IPS-18a (cell line): ENCODE measurements around the gene PPP2R5E.

Experiments used
- H3K27ac ChIP-seq: one replicate; pipeline ENCODE4 v1.5.1; 2013; ENCODE audit warnings: low read length
- H3K27me3 ChIP-seq: one replicate; pipeline ENCODE4 v1.6.1; 2013; ENCODE audit warnings: mild to moderate bottlenecking, low read length; ENCODE audit not compliant: control insufficient read depth, insufficient read depth
- H3K36me3 ChIP-seq: one replicate; pipeline ENCODE4 v1.6.1; 2013; ENCODE audit warnings: low read depth, low read length; ENCODE audit not compliant: control insufficient read depth
- H3K4me1 ChIP-seq: one replicate; pipeline ENCODE4 v1.6.1; 2013; ENCODE audit warnings: low read depth, low read length; ENCODE audit not compliant: control insufficient read depth
- H3K4me3 ChIP-seq: one replicate; pipeline ENCODE4 v1.5.1; 2013; ENCODE audit warnings: low read length
- H3K9ac ChIP-seq: one replicate; pipeline ENCODE4 v1.6.1; 2013; ENCODE audit warnings: mild to moderate bottlenecking, low read length, moderate library complexity
- H3K9me3 ChIP-seq: one replicate; pipeline ENCODE4 v1.6.1; 2013; ENCODE audit warnings: low read depth, low read length; ENCODE audit not compliant: control insufficient read depth

PPP2R5E gene

DNA sequence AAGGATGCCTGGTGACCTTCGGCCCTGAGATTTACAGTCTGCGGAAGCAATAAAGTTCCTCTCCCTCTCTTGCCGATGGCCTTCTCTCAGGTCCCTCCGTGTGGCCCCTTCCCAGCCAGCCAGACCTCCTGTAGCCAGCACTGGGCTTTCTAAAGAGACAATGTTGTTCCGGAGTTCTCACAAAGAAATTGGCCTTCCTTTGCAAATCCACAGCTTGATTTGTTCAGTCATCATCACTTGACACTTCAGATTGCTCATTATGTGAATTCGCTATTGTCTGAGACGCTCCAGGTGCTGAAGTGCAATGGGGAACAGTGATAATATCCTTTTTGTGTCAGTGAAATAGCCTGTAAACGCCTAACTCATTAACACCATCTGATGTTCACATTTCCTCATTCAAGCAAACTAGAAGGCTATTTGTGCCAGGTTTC, 180.8 kb downstream of the PPP2R5E start:
- no peaks in the 10 kb centered on the region for H3K27me3 ChIP-seq
- H3K4me1 ChIP-seq, result no peaks in the 10 kb centered on the region
- no peaks in the 10 kb centered on the region for H3K36me3 ChIP-seq
- H3K27ac ChIP-seq, result no peak overlapping the region
- H3K9me3 ChIP-seq, result no peaks in the 10 kb centered on the region
- H3K9ac ChIP-seq, result no peak overlapping the region
- H3K4me3 ChIP-seq, result no peak overlapping the region

DNA sequence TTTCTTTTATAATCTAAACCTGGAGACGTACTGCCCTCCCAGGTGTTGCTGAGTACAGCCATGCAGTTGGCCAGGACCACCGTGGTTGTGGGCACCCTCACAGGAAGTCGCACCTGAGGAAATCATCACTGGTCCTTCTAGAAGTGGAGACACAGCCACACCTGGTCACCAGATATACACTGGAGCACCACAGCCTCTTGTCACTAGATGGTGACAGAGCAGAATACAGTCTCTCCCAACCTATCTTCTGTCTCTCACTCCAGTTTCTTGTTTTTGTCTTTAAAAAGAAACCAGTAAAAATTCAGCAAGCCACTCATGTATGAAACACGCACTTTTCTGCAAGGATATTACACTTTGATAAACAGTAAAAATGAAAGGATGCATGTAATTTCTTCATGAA, 181.4 kb downstream of the PPP2R5E start:
- no peaks in the 10 kb centered on the region for H3K9me3 ChIP-seq
- H3K36me3 ChIP-seq, result no peaks in the 10 kb centered on the region
- H3K27me3 ChIP-seq, result no peaks in the 10 kb centered on the region
- no peaks in the 10 kb centered on the region for H3K4me1 ChIP-seq
- no peak overlapping the region for H3K27ac ChIP-seq
- H3K9ac ChIP-seq, result no peak overlapping the region
- H3K4me3 ChIP-seq, result no peak overlapping the region

DNA sequence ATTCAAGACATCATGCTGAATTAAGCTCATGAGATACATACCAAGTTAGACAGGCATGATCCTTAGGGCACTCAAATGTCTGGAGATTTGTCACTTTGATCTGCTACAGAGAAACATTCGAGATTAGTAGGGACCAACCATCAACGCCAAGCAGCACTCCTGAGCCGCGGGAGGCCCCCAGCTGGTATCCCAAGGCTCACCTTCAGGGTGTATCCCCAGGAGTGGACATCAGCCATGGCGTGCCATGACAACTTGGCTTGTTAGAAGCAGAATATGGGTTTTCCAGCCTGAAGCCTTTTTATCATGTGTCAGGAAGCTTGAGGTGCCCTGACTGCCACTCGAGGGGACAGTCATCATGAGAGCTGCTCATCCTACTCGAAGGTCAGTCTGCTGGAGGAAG, 185.3 kb downstream of the PPP2R5E start:
- no peaks in the 10 kb centered on the region for H3K27me3 ChIP-seq
- no peaks in the 10 kb centered on the region for H3K36me3 ChIP-seq
- no peak overlapping the region for H3K4me3 ChIP-seq
- no peak overlapping the region for H3K9ac ChIP-seq
- no peaks in the 10 kb centered on the region for H3K9me3 ChIP-seq
- H3K27ac ChIP-seq, result no peak overlapping the region
- H3K4me1 ChIP-seq, result no peaks in the 10 kb centered on the region

DNA sequence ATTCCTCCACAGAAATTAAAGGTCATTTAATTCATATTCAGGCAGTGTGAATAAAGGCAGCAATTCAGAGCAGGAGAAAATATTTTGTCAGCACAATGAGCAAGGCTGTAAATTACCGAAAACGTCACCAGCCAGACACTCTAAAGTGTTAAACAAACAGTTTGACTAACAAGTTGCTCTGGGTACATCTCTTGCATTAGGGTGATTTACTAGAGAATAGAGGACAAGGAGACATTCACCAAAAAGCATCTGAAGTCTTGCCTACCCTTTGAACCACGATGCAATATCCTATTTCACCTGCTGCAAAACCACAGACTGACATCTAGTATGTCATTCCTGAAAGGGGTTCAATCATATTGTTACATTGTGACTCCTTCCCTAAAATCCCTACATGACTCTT, 197.4 kb downstream of the PPP2R5E start:
- H3K4me3 ChIP-seq, result no peak overlapping the region
- H3K36me3 ChIP-seq, result no peaks in the 10 kb centered on the region
- no peaks in the 10 kb centered on the region for H3K9me3 ChIP-seq
- no peaks in the 10 kb centered on the region for H3K4me1 ChIP-seq
- no peak overlapping the region for H3K9ac ChIP-seq
- H3K27me3 ChIP-seq, result no peaks in the 10 kb centered on the region
- H3K27ac ChIP-seq, result no peak overlapping the region

DNA sequence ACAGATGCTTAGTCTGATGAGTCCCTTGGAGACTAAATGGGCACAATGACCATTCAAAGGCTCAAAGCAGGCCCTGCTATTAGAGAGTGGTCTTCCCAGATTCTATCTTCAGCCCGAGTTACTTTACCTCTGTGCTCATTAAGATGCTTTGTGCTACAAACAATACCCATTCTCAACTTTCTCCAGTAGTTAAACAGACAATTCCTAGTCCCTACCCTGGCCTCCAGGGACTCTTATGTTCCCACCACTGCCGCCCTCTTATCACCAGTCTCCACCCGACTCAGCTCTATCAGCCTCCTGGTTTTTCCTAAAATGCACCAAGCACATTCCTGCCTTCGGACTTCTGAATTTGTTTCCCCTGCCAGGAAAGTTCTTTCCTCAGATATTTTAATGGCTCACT, 198.8 kb downstream of the PPP2R5E start:
- Histone ChIP-seq H3K9ac (no peak overlapping the region), H3K9me3 (no peaks in the 10 kb centered on the region), H3K4me1 (no peaks in the 10 kb centered on the region), H3K36me3 (no peaks in the 10 kb centered on the region), H3K4me3 (no peak overlapping the region), H3K27me3 (no peaks in the 10 kb centered on the region), H3K27ac (no peak overlapping the region)

DNA sequence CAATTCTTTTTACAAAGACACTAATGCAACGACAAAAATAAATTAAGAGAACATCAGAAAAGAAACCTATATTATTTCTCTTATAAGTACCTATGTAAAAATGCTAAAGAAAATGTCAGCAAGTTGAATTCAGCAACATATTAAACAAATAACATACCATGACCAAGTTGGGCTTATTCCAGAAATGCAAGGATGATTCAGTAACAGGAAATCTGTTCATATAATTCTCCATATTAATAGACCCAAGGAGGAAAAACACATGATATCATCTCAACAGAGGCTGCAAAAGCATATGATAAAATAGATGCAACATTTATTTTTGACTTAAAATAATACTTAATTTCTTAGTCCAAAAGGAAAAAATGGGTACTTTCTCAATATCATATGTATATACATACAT, 199.3 kb downstream of the PPP2R5E start:
- H3K27ac ChIP-seq, result no peak overlapping the region
- no peaks in the 10 kb centered on the region for H3K36me3 ChIP-seq
- no peaks in the 10 kb centered on the region for H3K9me3 ChIP-seq
- H3K4me3 ChIP-seq, result no peak overlapping the region
- no peak overlapping the region for H3K9ac ChIP-seq
- no peaks in the 10 kb centered on the region for H3K4me1 ChIP-seq
- H3K27me3 ChIP-seq, result no peaks in the 10 kb centered on the region

DNA sequence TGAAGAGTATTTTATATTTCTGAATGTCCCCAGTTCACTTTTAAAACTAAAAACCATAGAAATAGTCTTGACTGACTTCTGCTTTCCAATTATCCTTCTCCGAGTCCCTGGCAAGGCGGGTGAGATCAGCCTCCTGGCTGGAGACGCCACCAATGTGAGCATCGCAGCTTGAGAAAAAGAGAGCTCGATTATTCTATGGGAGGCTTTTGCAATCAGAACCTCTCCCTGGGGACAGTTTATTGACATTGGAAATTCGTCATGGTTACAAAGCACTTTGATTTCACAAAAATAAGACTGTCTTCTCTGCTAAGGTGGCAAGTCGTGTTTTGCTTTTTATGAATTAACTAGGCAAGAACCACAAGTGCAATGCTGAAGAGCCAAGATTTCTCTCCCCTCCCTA, 200.8 kb downstream of the PPP2R5E start:
- H3K4me1 ChIP-seq, result no peaks in the 10 kb centered on the region
- H3K27me3 ChIP-seq, result no peaks in the 10 kb centered on the region
- H3K36me3 ChIP-seq, result no peaks in the 10 kb centered on the region
- H3K9me3 ChIP-seq, result no peaks in the 10 kb centered on the region
- no peak overlapping the region for H3K9ac ChIP-seq
- H3K27ac ChIP-seq, result no peak overlapping the region
- no peak overlapping the region for H3K4me3 ChIP-seq

DNA sequence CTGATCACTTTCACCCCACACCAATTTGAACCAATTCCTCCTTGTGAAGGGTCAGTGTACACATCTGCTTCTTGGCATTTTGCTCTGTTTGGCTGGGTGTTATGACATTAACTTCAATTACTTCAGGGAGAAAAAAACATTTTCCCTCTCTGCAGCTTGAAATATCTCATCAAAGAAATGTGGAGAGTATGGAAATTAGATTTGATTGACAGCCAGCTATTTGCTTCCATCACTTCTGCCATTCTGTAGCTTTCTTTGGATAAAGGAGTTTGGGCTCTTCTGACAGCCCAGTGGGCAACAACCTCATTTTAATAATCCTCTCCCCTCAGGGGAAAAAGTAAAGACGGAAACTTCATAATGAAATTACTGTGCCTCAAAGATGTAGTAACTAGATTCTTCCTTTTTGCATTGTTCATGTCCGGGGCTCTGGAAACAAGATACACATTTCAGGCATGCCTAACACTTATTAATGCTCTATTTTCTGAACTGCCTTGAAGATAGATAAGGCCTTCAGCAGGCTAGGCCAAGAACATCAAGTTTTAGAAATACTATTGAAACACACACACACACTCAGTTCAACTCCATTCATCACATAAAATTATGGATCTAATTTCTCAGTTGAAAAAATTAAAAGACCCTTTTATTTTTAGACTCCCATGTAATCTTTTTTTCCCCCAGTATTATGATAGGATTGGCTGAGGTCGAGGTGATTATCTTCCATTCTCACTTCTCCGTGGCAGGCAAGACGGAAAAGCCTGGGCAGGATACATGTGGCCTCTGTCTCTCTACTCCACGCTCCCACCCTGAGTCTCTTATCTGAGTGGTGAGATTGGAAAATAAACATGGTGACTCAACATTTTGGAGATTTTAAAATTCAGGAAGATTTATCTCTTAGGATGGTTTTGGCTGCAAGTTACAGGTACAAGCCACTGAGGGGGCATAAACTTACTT, 214.1 kb downstream of the PPP2R5E start:
- no peaks in the 10 kb centered on the region for H3K4me1 ChIP-seq
- no peaks in the 10 kb centered on the region for H3K36me3 ChIP-seq
- no peak overlapping the region for H3K9ac ChIP-seq
- no peak overlapping the region for H3K4me3 ChIP-seq
- no peaks in the 10 kb centered on the region for H3K27me3 ChIP-seq
- no peak overlapping the region for H3K27ac ChIP-seq
- no peaks in the 10 kb centered on the region for H3K9me3 ChIP-seq

DNA sequence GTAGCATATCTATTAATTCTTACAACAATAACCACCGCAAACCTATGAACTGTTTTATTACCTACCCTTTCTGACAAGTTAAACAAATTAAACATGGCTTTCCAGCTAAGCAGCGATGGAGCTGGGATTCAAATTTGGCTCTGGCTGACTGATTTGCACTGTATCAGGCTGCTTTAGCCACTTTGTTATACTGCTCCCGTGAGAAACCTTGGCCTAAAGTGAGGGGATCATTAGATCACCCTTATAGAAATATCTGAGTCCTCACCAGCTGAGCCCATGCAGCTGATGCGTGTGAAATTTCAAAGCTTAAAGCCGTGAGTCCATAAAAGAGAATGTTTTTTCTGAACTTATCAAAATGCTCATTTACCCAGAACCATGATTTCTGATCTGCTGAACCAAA, 216.3 kb downstream of the PPP2R5E start:
- no peak overlapping the region for H3K27ac ChIP-seq
- H3K9me3 ChIP-seq, result no peaks in the 10 kb centered on the region
- no peak overlapping the region for H3K9ac ChIP-seq
- H3K4me3 ChIP-seq, result no peak overlapping the region
- no peaks in the 10 kb centered on the region for H3K4me1 ChIP-seq
- H3K36me3 ChIP-seq, result no peaks in the 10 kb centered on the region
- no peaks in the 10 kb centered on the region for H3K27me3 ChIP-seq

DNA sequence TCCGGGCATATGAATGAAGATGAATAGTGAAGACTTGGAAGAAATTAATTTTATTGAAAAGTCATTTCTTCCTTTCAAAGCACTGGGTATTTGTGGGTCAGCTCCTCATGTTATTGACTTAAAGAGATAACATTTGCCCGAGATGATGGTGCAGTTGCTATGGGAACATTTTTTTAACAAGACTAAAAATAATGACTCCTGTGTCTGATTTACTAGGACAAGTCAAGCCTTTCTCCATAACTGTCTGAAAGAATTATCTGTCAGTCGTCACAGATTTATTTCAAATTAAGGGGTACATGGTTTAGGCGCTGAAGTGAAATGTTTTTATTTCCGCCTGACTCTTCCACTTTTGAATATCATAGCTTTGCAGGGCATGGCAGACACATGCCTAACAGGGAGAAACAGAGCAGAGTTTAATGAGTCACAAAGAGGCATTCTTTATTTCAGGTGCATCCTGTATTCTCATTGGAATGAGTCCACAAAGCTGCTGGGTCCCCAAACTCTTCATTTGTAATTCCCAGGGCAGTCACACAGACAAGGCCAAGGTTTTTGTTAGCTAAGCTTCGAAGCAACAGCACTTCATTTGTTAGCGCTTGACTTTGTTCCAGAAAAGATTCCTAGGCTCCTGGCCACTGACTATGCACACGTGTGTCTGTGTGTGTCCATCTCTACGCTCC, 220.1 kb downstream of the PPP2R5E start:
- no peaks in the 10 kb centered on the region for H3K4me1 ChIP-seq
- no peaks in the 10 kb centered on the region for H3K27me3 ChIP-seq
- no peak overlapping the region for H3K9ac ChIP-seq
- H3K4me3 ChIP-seq, result no peak overlapping the region
- no peaks in the 10 kb centered on the region for H3K9me3 ChIP-seq
- no peak overlapping the region for H3K27ac ChIP-seq
- no peaks in the 10 kb centered on the region for H3K36me3 ChIP-seq

DNA sequence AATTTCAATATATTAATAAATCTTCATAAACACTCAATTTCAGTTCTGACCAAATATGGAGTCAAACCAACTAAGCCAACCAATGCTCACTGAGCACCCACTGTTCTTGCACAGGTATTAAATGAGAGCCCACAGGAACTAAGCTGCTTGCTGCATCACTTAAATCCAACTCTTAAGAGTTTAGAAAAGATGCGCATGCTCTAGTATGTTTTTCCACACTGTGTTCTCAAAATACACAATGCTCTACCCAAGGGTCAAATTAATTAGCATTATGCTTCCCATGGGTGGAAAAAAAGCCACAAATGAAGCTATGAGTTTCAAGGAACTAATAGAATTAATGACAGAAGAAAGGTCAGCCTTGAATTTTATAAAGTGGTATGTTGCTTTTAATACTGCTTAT, 220.7 kb downstream of the PPP2R5E start:
- Histone ChIP-seq H3K9me3 (no peaks in the 10 kb centered on the region), H3K27me3 (no peaks in the 10 kb centered on the region), H3K4me3 (no peak overlapping the region), H3K36me3 (no peaks in the 10 kb centered on the region), H3K9ac (no peak overlapping the region), H3K27ac (no peak overlapping the region), H3K4me1 (no peaks in the 10 kb centered on the region)
